ENCODE measurements around the gene GGTLC1. TPM values are rescaled to one million over a fixed set of nuclear protein-coding genes. Genes with fewer than 3 reads are reported as not detected.
"Not testable (repeated sequence)": the region's sequence is repeated elsewhere in the genome, so short reads cannot be mapped to it uniquely, and the experiment has no call there.

The GGTLC1 gene
- total RNA-seq, 1 experiment from 2014 or later: not detected

DNA sequence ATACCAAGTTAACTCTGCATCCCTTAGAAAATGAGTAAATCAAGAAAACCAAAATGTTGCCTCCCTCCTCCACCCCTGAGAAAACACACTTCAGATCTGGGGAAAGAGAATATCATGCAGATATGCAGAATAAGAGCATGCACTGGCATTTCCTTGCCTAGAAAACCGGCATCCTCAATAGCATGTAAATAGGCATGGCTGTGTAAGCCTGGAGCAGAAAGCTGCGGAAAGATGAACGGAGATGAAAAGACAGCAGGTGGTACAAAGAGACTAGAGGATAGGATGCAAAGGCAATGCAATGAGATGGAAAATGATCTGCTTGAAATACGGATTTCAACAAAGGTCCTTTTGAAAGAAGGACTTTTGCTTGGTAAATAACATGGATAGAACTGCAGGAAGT is 10.3 kb upstream of the GGTLC1 start:
- no peak for DNase-seq (ENCODE audit: low read depth, low spot score)

DNA sequence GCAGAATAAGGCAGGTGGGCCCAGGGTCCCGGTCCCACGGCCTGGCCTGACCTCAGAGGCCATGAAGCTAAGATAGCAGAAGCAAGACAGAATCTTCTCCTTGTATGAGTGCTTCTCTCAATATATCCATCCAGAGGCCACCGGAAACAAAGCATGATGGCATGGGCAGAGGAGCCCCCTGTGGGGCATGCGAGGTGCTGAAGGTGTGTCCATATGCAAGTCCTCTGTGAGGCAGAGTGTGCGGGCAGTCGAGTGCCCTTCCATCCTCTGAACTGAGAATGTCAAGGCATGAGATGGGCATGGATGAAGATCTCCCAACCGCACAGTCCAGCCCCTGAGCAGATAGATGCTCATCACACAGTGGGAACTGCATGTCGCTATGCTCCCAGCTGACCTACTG is 9.8 kb upstream of the GGTLC1 start:
- no peak for DNase-seq (ENCODE audit: low read depth, low spot score)
- in situ Hi-C loops (cut with HindIII; ENCODE audit: low pct_unique_long_range_greater_than_20kb, low sequenced_read_pairs): no loop called here

More for the DNA sequence above, 10.3 kb upstream of the GGTLC1 start:
- in situ Hi-C loops (cut with HindIII; ENCODE audit: low pct_unique_long_range_greater_than_20kb, low sequenced_read_pairs): no loop called here

DNA sequence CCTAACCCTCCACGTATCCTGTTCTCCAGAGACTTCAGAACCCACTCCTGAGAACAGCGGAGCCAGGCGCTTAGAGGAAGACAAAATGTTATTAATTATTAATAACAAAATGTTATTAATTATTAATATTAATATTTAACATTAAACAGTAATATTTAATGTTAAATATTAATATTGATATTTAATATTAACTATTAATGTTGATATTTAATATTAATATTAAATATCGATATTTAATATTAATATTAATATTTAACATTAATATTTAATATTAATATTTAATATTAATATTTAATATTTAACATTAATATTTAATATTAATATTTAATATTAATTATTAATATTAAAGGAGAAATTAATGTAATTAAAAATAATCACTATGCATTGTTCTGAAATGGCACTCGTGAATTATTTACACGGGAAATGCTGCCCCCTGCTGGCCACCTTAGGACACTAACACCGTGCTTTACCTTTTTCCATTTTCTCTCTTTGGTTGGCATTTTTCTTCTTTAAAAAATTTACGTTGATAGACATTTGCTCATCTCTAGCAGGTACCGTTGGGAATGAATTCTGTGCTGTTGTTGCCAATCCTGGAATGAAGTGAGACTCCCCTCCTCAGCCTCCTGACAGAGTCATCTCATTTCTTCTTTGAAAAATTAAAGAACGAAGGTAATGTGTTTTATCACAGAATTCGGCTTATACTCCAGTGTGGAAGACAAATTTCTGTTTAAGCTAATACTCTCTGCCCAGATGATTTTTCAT is 7.5 kb upstream of the GGTLC1 start:
- in situ Hi-C loops (cut with HindIII; ENCODE audit: low pct_unique_long_range_greater_than_20kb, low sequenced_read_pairs): no loop called here
- peak; percentile 63 for DNase-seq (ENCODE audit: low read depth, low spot score)

DNA sequence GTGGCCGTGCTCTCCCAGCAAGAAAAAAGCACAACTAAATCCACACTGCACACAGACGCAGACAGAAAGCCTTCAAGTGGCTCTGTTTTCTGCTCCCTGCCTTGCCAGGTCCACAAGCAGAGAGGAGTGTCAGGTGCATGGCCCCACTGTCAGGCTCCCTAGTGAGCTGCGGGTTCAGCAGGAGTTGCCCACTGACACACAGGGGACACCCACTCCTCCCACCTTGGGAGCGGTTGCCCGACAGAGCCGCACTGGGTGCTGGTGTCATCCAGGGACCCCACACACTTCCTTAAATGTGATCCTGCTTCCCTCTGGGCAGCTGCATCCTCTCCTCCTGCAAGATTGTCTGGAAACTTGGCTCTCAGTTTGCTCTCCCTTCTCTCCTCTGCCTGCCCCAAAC is 6.7 kb upstream of the GGTLC1 start:
- in situ Hi-C loops (cut with HindIII; ENCODE audit: low pct_unique_long_range_greater_than_20kb, low sequenced_read_pairs); DNase-seq (ENCODE audit: low read depth, low spot score): not testable (repeated sequence)

DNA sequence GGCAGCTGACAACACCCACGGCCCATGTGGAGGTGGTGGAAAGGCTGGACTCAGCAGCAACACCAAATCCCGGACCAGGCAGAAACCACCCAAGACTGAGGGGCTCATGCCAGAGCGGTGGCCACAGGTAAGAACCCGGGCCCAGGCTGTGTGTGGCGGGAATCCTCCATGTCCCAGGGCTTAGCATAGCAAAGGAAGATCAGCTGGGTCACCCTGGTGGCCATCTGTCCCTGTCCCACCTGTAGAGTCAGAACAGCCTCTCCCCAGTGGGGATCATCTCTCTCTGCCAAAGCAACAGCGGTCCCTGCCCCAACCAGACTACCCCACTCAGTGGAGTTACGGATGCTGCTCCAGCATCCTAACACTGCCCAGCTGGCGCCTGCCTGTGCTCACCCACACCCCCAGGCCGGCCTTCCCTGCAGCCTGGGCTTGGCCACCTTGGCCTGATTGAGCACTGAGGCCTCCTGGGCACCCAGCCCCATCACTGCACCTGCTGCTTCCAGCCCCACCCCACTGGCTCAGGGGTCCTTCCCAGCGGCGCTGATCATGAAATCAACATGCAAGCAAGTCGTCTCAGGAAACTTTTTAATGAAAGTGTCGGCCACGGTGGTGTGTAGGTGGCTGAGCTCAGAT is 5.5 kb upstream of the GGTLC1 start:
- DNase-seq (ENCODE audit: low read depth, low spot score); in situ Hi-C loops (cut with HindIII; ENCODE audit: low pct_unique_long_range_greater_than_20kb, low sequenced_read_pairs): not testable (repeated sequence)

DNA sequence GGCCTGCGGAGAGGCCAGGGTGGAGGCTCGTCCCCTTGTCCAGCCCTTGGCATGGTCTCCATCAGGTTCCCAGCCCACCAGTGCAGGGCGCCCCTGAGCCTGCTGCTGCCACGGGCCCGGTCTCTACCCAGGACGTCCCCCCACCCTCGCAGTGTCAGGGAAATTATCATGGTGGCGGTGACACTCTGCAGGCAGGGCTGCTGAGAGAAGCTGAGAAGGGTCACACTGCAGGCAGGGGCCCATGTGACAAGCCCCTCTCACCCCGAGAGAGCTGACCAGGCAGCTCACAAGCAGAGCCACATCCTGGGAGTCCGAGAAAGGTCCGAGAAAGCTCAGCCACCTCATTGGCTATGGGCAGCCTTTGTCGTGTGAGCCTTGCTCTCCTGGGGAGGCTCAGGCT is 4.9 kb upstream of the GGTLC1 start:
- in situ Hi-C loops (cut with HindIII; ENCODE audit: low pct_unique_long_range_greater_than_20kb, low sequenced_read_pairs); DNase-seq (ENCODE audit: low read depth, low spot score): not testable (repeated sequence)

DNA sequence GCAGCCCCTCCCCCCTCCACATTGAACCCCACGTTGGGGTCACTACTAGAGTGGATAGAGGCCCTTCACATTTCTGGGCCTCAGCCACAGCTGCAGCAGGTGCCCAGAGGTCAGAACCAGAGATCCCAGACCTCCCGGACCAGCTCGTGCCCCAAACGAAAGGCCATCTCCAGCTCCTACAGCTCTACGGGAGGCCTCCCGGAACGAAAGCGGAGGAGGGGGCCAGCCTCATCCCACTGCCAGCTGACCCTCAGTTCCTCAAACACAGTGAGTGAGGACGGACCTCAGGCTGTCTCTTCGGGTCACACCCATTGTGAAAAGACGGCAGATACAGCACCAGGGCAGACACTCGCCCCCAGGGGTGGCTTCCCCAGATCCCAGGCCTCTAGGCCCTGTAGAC is 1.7 kb upstream of the GGTLC1 start:
- DNase-seq (ENCODE audit: low read depth, low spot score); in situ Hi-C loops (cut with HindIII; ENCODE audit: low pct_unique_long_range_greater_than_20kb, low sequenced_read_pairs): not testable (repeated sequence)

DNA sequence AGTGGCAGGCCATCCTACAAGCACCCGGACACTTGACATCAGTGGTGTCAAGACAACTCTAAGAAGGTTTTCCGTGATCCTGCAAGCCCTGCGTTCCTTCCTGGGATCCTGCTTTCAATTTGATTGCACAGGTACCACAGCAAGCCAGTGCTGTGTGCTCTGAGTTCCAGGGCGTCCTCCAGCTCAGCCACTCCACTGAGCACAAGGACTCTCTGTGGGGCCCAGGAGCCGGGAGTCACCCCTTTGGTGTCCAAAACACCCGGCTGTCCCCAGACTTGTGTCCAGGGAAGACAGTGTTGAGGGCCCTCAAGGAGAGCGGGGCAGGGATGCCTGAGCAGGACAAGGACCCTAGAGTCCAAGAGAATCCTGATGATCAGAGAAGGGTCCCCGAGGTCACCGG is 387 bp upstream of the GGTLC1 start:
- DNase-seq (ENCODE audit: low read depth, low spot score); in situ Hi-C loops (cut with HindIII; ENCODE audit: low pct_unique_long_range_greater_than_20kb, low sequenced_read_pairs): not testable (repeated sequence)

DNA sequence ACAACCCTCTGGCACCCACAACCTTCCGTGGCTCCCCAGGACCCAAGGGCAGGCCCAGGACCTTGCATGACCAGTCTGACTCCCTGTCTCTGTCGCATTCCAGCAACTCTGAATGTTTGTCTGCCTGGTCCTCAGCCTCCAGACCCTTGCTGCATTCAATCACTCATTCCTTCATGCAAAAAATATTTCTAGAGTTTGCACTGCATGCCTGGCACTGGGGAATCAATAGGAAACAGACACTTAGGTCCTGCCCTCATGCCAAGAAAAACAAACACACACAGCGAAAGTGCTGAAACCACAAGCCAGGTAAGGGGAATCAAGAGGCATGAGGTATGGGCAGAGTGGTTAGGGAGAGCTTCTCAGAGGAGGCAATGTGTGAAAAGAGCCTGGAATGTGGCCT is 1.9 kb downstream of the GGTLC1 start:
- in situ Hi-C loops (cut with HindIII; ENCODE audit: low pct_unique_long_range_greater_than_20kb, low sequenced_read_pairs); DNase-seq (ENCODE audit: low read depth, low spot score): not testable (repeated sequence)

DNA sequence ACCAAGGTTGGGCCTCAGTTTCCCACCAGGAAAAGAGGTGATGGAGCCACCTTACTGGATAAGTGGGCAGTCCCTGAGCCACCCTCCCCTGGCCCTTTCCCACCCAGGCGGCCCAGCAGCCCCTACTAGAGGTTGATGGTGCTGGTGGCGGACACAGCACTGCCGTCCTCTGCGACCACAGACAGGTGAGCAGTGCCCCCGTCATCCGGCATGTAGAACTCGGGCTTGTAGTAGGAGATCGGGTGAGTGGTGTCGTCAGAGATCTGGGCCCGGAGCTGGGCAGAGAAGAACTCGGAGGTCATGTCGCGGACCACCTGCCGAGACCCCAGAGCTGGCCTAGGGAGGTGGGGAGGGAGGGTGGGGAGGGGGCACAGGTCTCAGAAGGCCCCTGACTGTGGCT is 2.3 kb downstream of the GGTLC1 start:
- in situ Hi-C loops (cut with HindIII; ENCODE audit: low pct_unique_long_range_greater_than_20kb, low sequenced_read_pairs); DNase-seq (ENCODE audit: low read depth, low spot score): not testable (repeated sequence)

DNA sequence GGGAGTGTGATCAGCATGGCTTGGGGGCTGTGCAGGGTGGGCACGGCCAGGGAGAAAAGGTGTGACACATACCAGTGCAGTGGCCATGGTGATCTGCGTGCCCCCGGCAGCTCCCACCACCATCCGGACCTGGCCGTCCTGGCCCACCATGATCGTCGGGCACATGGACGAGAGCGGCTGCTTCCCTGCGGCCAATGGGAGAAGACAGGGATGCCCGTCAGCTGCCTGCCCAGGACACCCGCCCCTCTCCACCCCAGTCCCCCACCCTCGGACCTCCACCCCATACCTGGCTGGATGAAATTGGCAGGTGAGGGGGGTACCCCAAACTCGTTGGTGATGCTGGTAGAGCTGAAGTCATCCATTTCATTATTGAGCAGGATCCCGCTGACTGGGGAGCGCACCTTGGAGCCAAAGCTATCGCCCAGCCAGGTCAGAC is 2.8 kb downstream of the GGTLC1 start:
- in situ Hi-C loops (cut with HindIII; ENCODE audit: low pct_unique_long_range_greater_than_20kb, low sequenced_read_pairs): not testable (repeated sequence)

DNA sequence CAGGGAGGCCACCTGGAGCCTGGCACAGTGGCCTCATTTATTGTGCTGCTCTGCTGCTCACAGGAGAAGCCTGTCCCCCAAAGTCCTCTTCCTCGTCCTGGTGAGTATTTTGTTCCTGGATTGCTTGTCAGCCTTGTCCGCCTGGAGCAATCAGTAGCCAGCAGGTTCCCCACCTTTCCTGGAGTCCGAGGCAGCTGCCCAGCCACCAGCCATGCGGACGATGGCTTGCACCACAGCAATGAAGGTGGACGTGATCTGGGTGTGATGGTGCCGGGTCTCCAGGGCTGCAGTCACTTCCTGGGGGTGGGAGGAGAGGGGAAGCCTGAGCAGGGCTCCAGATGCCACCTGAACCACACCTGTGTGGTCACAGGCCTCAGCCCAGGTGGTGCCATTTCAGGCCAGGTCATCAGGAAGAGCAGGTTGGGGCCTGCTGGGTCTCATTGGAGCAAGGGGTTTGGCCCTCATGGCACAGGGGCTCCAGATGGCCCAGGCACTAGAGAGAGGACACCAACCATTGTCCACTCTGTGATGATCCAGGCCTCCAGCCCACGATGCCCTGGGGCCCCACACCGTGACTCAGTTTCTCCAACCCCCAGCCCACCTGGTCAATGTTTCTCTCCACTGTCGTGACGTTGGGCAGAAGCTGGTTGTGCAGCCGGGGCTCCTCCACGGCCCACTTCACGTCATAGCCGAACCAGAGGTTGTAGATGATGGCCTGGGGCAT is 3.4 kb downstream of the GGTLC1 start:
- DNase-seq (ENCODE audit: low read depth, low spot score); in situ Hi-C loops (cut with HindIII; ENCODE audit: low pct_unique_long_range_greater_than_20kb, low sequenced_read_pairs): not testable (repeated sequence)

More for the DNA sequence above, 2.8 kb downstream of the GGTLC1 start:
- not testable (repeated sequence) for DNase-seq (ENCODE audit: low read depth, low spot score)

DNA sequence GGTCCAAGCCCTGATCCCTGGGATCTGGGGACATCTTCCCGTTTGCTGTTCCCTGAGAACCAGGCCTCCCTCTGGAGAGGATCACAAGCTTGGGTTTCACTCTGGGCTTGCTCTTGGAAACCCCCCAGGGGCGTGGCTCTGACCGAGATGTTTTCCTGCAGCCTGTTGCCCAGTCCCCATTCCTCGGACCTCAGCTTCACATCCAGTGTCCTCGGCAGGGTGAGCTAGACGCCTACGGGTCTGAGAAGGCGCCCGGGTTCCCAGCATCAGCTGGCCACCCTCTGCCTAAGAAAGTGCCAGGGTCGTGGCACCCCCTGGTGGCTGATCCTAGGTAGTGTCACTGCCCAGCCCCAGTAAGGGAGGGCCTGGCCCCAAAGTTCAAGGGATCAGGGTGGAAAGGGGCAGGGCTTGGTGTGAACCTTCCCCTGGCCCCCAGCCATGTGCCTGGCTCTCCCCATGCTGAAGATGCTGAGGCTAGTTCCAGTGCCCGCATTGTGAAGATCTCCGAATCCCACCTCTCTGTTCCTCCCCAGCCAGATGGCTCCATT is 4.0 kb downstream of the GGTLC1 start:
- in situ Hi-C loops (cut with HindIII; ENCODE audit: low pct_unique_long_range_greater_than_20kb, low sequenced_read_pairs); DNase-seq (ENCODE audit: low read depth, low spot score): not testable (repeated sequence)

DNA sequence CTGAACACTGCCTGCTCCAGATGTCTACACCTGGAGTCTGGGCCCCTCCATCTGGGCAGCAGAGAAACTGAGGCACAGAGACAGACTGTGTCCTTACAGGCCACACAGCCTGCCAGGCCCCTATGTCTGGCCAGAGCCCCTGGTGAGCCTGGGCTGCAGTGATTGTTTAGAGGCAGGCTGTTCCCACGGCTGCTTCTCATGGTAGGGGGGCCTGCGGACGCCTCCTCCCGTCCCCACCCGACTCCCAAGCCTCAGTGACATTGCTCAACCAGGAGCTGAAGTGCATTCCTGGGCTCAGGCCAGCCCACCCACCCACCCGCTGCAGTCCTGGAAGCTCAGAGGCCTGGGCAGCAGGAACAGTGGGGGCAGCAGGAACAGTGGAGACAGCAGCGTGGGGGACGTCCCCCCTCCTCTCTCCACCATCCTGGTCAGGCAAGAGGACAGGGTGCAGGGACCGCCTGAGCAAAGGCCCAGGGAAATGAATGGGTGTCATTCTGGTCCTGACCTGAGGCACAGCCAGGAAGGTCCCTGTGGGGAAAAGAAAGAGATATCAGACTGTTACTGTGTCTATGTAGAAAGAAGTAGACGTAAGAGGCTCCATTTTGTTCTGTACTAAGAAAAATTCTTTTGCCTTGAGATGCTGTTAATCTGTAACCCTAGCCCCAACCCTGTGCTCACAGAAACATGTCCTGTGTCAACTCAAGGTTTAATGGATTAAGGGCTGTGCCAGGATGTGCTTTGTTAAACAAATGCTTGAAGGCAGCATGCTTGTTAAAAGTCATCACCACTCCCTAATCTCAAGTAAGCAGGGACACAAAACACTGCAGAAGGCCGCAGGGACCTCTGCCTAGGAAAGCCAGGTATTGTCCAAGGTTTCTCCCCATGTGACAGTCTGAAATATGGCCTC is 6.2 kb downstream of the GGTLC1 start:
- DNase-seq (ENCODE audit: low read depth, low spot score); in situ Hi-C loops (cut with HindIII; ENCODE audit: low pct_unique_long_range_greater_than_20kb, low sequenced_read_pairs): not testable (repeated sequence)

DNA sequence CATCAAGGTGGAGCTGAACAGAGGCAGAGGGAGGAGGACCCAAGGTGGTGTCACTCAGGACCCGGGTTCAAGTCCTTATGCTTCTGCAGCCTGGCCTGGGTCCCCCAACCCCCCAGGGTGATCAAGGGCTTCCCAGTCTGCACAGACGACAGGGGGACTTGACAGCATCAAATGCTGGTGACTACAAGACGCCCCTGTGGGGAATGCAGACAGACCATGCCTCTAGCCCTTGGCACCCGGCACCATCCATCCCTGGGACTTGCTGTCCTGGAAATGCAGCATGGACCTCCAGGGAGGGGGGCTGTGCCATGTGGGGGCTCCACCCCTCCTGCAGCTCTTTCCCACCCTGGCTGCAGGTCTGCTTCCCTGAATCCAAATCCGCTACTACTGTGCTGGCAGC is 7.1 kb downstream of the GGTLC1 start:
- in situ Hi-C loops (cut with HindIII; ENCODE audit: low pct_unique_long_range_greater_than_20kb, low sequenced_read_pairs); DNase-seq (ENCODE audit: low read depth, low spot score): not testable (repeated sequence)

DNA sequence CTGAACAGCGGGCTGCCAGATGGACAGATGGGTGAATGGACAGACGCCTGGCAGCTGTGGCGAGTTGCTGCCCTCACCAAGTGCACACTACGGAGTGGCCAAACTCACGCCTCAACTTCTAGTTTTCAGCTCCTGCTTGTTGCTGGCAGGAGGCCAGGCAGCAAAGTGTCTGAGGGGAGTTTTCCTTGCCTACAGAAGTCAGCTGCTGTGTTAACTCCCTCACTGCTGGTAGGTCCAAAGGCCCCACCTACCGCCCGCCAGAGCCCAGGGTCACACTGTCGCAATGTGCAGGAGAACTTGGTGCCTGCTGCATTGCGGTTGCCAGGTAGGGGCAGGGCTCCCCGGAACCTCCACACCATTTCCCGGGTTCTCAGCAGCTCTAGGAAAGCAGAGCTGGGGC is 7.6 kb downstream of the GGTLC1 start:
- in situ Hi-C loops (cut with HindIII; ENCODE audit: low pct_unique_long_range_greater_than_20kb, low sequenced_read_pairs); DNase-seq (ENCODE audit: low read depth, low spot score): not testable (repeated sequence)
